Measurements from ENCODE around the gene ENPP5.

- no peak for TF ChIP-seq CTCF (IDR thresholded peaks at IDR 0.05)
- TF ChIP-seq POLR2A (IDR thresholded peaks at IDR 0.05): no peak
Observed at GRCh38 chr6:46219661-46220060, 48.9 kb upstream of the ENPP5 start.
